Measurements from ENCODE around the gene NMNAT1. TPM values are rescaled to one million over a fixed set of nuclear protein-coding genes. Genes with fewer than 3 reads are reported as not detected.
A peak's percentile ranks its signal among the peaks of the same experiment; 100 is the strongest.
"Not testable (repeated sequence)": the region's sequence is repeated elsewhere in the genome, so short reads cannot be mapped to it uniquely, and the experiment has no call there.

Gene NMNAT1
- total RNA-seq, 3 donors from 2014 or later: 6.6 to 8.3 (median 6.9) TPM

DNA sequence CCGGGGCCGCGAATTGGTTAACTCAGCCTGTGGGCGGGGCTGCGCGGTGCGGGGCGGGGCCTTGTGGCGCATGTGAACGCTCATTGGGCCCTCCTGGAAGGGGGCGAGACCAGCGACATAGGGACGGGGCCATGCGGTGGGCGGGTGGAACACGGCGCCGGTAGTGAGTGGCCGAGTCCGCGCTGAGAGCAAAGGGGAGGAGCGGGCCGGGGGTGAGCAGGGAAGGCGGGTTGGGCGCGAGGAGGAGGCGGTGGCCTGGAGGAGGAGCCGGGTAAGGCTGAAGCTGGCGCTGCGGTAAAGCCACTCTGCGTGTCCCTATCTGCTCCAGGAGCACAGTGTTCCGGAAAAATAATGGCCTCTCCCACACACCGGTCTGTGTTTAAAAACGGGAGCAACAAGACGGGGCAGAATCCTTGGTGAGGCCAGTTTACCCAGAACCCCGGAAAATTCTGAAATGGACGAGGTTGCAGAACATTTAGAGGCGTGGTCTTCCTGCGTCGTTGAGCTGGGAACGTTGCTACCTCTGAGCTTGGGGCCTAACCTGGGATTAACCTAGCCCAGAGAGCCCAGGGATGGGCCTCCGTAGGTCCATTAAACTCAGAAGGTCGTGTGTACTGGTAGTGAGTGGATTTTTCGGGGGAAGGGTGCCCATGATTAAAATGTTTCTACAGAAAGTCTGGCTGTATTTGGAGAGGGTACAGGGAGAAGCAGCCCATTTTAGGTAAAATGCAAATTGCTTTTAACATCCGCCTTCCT lies 32.7 kb upstream of the NMNAT1 start:
- DNase-seq (ENCODE audit: low spot score in 2 of 2): peak; percentile 100
- Histone ChIP-seq H3K4me3 (peak overlapping the region; percentile 52 to 73 (median 58)), H3K36me3 (no peaks in the 10 kb centered on the region), H3K27me3 (no peaks in the 10 kb centered on the region), H3K4me1 (peaks cover 4 to 5% of the 10 kb centered on the region in 2 donors), H3K9me3 (no peaks in the 10 kb centered on the region), H3K27ac (peak overlapping the region; percentile 95 to 96)
- intact Hi-C loops (cut with DNase I; ENCODE audit: low total_unique reads): no loop called here
- peak; percentile 64 for TF ChIP-seq POLR2A (IDR thresholded peaks at IDR 0.05)
- TF ChIP-seq POLR2AphosphoS5 (IDR thresholded peaks at IDR 0.05): peak; percentile 27 to 95 (median 89)
- TF ChIP-seq, protein P1, sequence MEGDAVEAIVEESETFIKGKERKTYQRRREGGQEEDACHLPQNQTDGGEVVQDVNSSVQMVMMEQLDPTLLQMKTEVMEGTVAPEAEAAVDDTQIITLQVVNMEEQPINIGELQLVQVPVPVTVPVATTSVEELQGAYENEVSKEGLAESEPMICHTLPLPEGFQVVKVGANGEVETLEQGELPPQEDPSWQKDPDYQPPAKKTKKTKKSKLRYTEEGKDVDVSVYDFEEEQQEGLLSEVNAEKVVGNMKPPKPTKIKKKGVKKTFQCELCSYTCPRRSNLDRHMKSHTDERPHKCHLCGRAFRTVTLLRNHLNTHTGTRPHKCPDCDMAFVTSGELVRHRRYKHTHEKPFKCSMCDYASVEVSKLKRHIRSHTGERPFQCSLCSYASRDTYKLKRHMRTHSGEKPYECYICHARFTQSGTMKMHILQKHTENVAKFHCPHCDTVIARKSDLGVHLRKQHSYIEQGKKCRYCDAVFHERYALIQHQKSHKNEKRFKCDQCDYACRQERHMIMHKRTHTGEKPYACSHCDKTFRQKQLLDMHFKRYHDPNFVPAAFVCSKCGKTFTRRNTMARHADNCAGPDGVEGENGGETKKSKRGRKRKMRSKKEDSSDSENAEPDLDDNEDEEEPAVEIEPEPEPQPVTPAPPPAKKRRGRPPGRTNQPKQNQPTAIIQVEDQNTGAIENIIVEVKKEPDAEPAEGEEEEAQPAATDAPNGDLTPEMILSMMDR (IDR thresholded peaks at IDR 0.05): no peak

DNA sequence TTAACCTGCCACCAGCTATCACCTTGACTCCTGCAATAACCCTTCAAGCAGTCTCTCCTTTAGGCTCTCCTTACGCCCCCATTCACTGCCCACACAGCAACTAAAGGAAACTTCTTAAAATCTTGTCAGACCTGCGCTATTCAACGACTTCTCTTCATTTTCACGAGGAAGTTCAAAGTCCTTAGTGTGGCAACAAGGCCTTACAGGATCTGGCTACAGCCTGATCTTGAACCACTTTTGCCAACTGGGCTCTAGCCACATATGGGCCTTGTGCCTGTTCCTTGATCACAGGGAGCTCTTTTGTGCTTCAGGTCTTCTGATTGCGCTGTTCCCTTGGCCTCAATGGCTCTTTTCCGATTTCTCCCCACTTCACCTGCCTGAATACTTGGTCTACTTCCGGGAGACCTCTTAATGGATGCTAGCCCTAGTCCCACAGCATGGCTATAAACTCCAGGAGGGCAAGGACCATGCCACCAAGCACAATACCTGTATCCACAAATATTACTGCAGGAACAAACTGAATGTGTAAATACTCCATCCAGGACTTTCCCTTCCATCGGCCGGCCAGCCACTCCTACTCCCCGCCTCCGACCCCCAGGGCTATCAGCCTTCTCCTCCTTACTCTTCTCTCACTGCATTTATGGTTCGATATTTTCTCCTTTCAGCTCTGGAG lies 30.9 kb upstream of the NMNAT1 start:
- Histone ChIP-seq H3K4me3 (no peak overlapping the region), H3K9me3 (no peaks in the 10 kb centered on the region), H3K27me3 (no peaks in the 10 kb centered on the region), H3K27ac (peak overlapping the region in 1 of 2 donors; percentile 95), H3K4me1 (peaks cover 4% of the 10 kb centered on the region in 2 donors), H3K36me3 (no peaks in the 10 kb centered on the region)
- DNase-seq (ENCODE audit: low spot score in 2 of 2): no peak
- intact Hi-C loops (cut with DNase I; ENCODE audit: low total_unique reads): no loop called here
- TF ChIP-seq POLR2A (IDR thresholded peaks at IDR 0.05): no peak
- no peak for TF ChIP-seq POLR2AphosphoS5 (IDR thresholded peaks at IDR 0.05)
- TF ChIP-seq, protein P1 (IDR thresholded peaks at IDR 0.05): no peak

DNA sequence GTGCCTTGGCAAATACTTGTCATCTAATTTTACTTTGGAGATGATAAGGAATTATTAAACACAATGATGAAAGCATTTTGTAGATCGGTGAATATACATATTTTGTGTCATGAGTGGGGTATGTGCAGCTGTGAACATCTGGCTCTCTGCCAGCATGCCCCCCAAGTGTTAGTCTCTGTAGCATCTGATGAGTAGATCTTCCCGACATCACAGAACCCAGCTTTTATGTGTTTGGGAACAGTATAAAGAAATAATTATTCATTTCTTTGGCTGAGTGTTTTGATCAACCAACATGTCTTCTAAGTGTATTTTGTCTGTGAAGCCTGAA lies 28.7 kb upstream of the NMNAT1 start:
- DNase-seq (ENCODE audit: low spot score in 2 of 2): peak in 1 of 2 donors; percentile 13
- Histone ChIP-seq H3K9me3 (no peaks in the 10 kb centered on the region), H3K36me3 (no peaks in the 10 kb centered on the region), H3K27me3 (no peaks in the 10 kb centered on the region), H3K4me1 (peaks cover 0 to 4% of the 10 kb centered on the region in 2 donors), H3K27ac (no peak overlapping the region), H3K4me3 (no peak overlapping the region)
- intact Hi-C loops (cut with DNase I; ENCODE audit: low total_unique reads): no loop called here
- no peak for TF ChIP-seq POLR2AphosphoS5 (IDR thresholded peaks at IDR 0.05)
- TF ChIP-seq, protein P1 (IDR thresholded peaks at IDR 0.05): no peak
- TF ChIP-seq POLR2A (IDR thresholded peaks at IDR 0.05): no peak

DNA sequence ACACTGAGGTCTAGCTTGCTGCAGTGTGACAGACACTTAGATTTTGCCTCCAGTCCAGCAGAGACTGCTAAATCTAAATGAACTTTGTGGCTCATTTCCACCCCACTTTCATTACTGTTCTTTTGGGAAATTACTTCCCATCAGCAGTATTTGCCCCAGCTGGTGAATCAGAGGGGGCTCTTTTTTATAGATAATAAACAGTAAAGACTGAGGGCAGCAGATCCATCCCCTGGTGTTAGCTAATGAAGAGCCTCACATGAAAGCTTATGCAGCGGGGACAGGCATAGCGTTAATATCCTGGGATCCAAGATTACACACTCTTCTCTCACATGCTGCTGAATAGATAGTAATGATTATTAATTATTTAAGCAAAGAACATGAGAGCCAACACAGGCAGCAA lies 26.8 kb upstream of the NMNAT1 start:
- no peak overlapping the region for H3K27ac ChIP-seq
- TF ChIP-seq POLR2AphosphoS5 (IDR thresholded peaks at IDR 0.05): no peak
- TF ChIP-seq, protein P1 (IDR thresholded peaks at IDR 0.05): no peak
- no peak for TF ChIP-seq POLR2A (IDR thresholded peaks at IDR 0.05)
- no peaks in the 10 kb centered on the region for H3K27me3 ChIP-seq
- no peaks in the 10 kb centered on the region for H3K9me3 ChIP-seq
- DNase-seq (ENCODE audit: low spot score in 2 of 2): no peak
- no peaks in the 10 kb centered on the region for H3K4me1 ChIP-seq
- no peak overlapping the region for H3K4me3 ChIP-seq
- no peaks in the 10 kb centered on the region for H3K36me3 ChIP-seq
- intact Hi-C loops (cut with DNase I; ENCODE audit: low total_unique reads): no loop called here

DNA sequence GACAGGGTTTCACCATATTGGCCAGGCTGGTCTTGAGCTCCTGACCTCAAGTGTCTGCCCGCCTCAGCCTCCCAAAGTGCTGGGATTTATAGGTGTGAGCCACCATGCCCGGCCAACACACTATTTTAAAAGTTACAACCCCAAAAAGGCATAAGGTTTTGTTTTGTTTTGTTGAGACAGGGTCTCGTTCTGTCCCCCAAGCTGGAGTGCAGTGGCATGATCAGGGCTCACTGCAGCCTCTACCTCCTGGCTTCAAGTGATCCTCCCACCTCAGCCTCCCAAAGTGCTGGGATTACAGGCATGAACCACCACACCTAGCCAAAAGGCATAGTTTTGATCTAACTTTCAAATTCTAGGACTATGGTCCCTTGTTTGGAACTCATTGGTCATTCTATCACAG lies 25.8 kb upstream of the NMNAT1 start:
- intact Hi-C loops (cut with DNase I; ENCODE audit: low total_unique reads); H3K27ac ChIP-seq; H3K4me3 ChIP-seq; H3K4me1 ChIP-seq; H3K27me3 ChIP-seq; H3K36me3 ChIP-seq; H3K9me3 ChIP-seq: not testable (repeated sequence)
- peak in 1 of 2 donors; percentile 13 for DNase-seq (ENCODE audit: low spot score in 2 of 2)
